BE2C (cell line): ENCODE measurements around the gene HSD17B14. TPM values are rescaled to one million over a fixed set of nuclear protein-coding genes. Genes with fewer than 3 reads are reported as not detected.
A peak's percentile ranks its signal among the peaks of the same experiment; 100 is the strongest.
"Not testable (repeated sequence)": the region's sequence is repeated elsewhere in the genome, so short reads cannot be mapped to it uniquely, and the experiment has no call there.

Source experiments
- DNase-seq: peaks from one replicate; pipeline ENCODE4 v3.0.0-alpha.2; 2020
- H3K27me3 ChIP-seq: fragments of 250-450 bp; sonication (Bioruptor Pico); 2 replicates; pipeline ENCODE4 v1.5.1; 2020; ENCODE audit warnings: mild to moderate bottlenecking
- H3K36me3 ChIP-seq: fragments of 250-450 bp; sonication (Bioruptor Pico); 2 replicates; pipeline ENCODE4 v1.5.1; 2020; ENCODE audit warnings: mild to moderate bottlenecking
- H3K4me1 ChIP-seq: fragments of 250-450 bp; sonication (Bioruptor Pico); 2 replicates; pipeline ENCODE4 v1.5.1; 2020
- H3K4me3 ChIP-seq: 2 replicates; pipeline ENCODE4 v1.5.1; 2011; ENCODE audit warnings: low read depth, low read length
- H3K9me3 ChIP-seq: fragments of 250-450 bp; sonication (Bioruptor Pico); 2 replicates; pipeline ENCODE4 v1.5.1; 2020
- CTCF ChIP-seq: IDR thresholded peaks from 2 replicates; pipeline ENCODE4 v1.5.1; 2012; ENCODE audit warnings: mild to moderate bottlenecking, low read depth, low read length
- polyA plus RNA-seq: library from polyadenylated mRNA; unstranded; fragments of >200 nt; gene quantifications from one replicate; pipeline ENCODE4 v1.2.1, GENCODE V29; 2012; ENCODE audit warnings: low read depth, missing spikeins; ENCODE audit not compliant: insufficient read length, insufficient read depth

HSD17B14 gene
- 11.4 TPM for polyA plus RNA-seq

DNA sequence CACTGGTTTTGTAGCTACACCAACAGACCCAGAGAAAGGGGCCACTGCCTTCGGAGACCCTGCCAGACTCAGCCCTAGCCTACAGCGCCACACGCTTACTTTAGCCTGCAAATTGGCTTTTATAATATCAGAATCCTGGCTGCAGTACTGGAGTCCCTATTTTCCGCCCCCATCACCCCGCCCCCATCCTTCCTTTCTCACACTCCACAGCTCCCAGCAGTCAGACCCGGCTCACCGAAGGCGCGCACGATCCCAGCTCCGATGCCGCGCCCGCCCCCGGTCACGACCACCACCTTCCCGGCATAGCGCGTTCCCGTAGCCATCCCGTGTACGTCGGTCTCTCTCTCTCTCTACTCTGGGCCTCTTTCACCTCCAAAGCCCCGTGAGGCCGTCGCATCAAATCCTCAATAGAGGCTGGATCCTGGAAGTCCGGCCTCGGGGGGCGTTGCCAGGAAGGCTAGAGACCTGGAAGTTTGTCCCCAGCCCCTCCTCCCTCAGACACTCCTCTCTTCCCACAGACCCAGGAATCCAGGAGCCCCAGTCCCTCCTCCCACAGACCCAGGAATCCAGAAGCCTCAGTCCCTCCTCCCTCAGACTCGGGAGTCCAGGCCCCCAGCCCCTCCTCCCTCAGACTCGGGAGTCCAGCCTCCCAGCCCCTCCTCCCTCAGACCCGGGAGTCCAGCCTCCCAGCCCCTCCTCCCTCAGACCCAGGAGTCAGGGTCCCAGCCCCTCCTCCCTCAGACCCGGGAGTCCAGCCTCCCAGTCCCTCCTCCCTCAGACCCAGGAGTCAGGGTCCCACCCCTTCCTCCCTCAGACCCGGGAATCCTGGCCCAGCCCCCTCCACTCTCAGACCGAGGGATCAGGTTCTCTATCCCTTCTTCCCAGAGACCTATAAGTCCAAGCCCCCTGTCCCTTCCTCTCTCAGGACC, at the start of gene HSD17B14:
HSD17B14 (minus strand) TSS at position 403 of the 929 bp plus-strand sequence; CDS start at position 323, 80 bp downstream.
- no peak for TF ChIP-seq CTCF
- H3K9me3 ChIP-seq, result no peaks in the 10 kb centered on the region
- no peaks in the 10 kb centered on the region for H3K4me1 ChIP-seq
- no peaks in the 10 kb centered on the region for H3K36me3 ChIP-seq
- DNase-seq, result peak; percentile 47
- no peaks in the 10 kb centered on the region for H3K27me3 ChIP-seq
- H3K4me3 ChIP-seq, result peak within 1 kb of the TSS; percentile 63

DNA sequence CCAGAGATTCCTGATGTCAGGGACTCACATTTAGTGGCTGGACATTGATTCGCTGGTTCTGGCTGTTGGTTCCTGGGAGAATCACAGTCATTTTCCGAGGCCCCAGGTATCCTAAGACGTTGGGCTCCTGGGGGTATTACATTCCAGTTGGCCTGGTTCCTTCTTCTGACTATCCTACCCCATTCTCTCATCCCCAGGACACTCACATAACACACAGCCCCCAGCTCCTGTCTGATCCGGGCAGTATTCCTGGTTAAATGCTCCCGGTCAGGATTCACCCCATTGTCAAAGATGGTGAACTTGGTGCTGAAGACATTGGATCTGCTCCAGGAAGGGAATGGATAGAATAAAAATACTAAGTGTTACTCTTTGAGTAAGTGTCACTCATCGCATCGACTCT, 47.4 kb upstream of the HSD17B14 start:
- DNase-seq, result no peak
- no peaks in the 10 kb centered on the region for H3K36me3 ChIP-seq
- H3K27me3 ChIP-seq, result no peaks in the 10 kb centered on the region
- TF ChIP-seq CTCF, result no peak
- H3K9me3 ChIP-seq, result no peaks in the 10 kb centered on the region
- no peak overlapping the region for H3K4me3 ChIP-seq
- peaks cover under 1% of the 10 kb centered on the region; the same call in 1 of the 2 replicates for H3K4me1 ChIP-seq

DNA sequence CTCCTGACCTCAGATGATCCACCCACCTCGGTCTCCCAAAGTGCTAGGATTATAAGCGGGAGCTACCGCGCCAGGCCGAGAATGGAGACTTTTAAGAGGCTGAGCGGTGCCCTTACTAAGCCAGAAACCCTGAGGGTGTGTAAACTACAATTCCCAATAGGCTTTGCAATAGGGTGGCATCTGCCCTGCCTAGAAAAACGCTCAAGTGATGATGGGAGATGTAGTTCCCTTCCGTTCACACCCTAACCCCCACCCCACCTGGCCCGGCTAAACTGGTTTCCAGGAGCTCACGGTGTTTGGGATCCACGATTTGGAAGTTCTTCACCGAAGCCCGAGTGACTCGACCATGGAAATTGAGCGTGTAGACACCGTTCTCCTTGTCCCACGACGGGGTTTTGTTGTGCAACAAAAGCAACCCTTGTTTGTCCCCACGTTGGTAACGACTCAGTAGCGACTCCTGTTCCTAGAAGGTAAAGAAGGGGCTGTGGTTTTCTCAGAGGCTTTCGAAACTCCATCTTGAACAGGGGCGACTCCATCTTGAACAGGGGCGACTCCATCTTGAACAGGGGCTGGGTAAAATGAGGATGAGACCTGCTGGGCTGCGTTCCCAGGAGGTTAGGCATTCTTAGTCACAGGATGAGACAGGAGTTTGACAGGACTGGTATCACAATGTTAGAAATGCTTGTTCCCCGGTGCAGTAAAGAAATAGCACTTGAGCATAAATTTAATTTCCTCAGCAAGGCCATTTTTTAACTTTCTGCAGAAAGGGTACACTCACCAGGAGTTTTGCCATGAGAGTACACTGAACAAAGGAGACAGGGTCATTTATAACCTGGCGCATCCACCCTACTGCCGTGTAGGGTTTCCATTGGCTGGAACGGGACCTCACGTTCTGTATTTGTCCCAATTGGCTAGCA, 45.7 kb upstream of the HSD17B14 start:
- Histone ChIP-seq H3K36me3 (no peaks in the 10 kb centered on the region), H3K4me3 (no peak overlapping the region), H3K27me3 (no peaks in the 10 kb centered on the region), H3K4me1 (peaks cover 4% of the 10 kb centered on the region; the same call in 1 of the 2 replicates), H3K9me3 (no peaks in the 10 kb centered on the region)
- no peak for DNase-seq
- TF ChIP-seq CTCF, result no peak

DNA sequence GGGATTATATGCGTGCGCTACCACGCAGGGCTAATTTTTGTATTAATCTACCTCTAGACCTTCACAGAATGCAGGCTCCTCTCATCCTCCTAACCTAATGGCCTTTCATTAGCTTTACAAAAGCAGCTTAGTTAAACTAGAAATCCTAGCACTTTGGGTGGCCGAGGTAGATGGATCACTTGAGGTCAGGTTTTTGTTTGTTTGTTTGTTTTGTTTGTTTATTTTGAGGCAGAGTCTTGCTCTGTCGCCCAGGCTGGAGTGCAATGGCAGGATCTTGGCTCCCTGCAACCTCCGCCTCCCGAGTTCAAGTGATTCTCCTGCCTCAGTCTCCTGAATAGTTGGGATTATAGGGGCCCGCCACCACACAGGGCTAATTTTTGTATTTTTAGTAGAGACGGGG, 43.4 kb upstream of the HSD17B14 start:
- not testable (repeated sequence) for H3K9me3 ChIP-seq, H3K36me3 ChIP-seq, H3K4me3 ChIP-seq, DNase-seq, H3K4me1 ChIP-seq, H3K27me3 ChIP-seq

- Histone ChIP-seq H3K9me3 (no peaks in the 10 kb centered on the region), H3K27me3 (no peaks in the 10 kb centered on the region), H3K4me3 (no peak overlapping the region), H3K36me3 (no peaks in the 10 kb centered on the region; the same call in 1 of the 2 replicates), H3K4me1 (peaks cover 6% of the 10 kb centered on the region; the same call in 1 of the 2 replicates)
- no peak for DNase-seq
- TF ChIP-seq CTCF, result no peak
Observed at GRCh38 chr19:48879025-48879637, 42.8 kb upstream of the HSD17B14 start.
